Loucy (cell line): Measurements from ENCODE around the gene MUC5AC.

ENCODE experiments used
- H2AFZ ChIP-seq: fragments of 200-600 bp; sonication (generic); 2 replicates; pipeline ENCODE4 v1.6.0; 2016; ENCODE audit warnings: antibody characterized with exemption, mild to moderate bottlenecking, low read length, moderate library complexity
- H3F3A ChIP-seq: fragments of 200-600 bp; 2 replicates; pipeline ENCODE4 v1.6.0; 2016; ENCODE audit warnings: antibody characterized with exemption, low read depth, mild to moderate bottlenecking
- H3K27me3 ChIP-seq: fragments of 200-600 bp; sonication (generic); 2 replicates; pipeline ENCODE4 v1.6.1; 2014; ENCODE audit warnings: low read length, mild to moderate bottlenecking; ENCODE audit not compliant: insufficient read depth, poor library complexity, severe bottlenecking
- H3K36me3 ChIP-seq: fragments of 200-600 bp; sonication (generic); 2 replicates; pipeline ENCODE4 v1.6.1; 2016; ENCODE audit warnings: low read length; ENCODE audit not compliant: insufficient read depth
- H3K4me1 ChIP-seq: fragments of 200-600 bp; sonication (generic); 2 replicates; pipeline ENCODE4 v1.5.1; 2014; ENCODE audit warnings: low read length, mild to moderate bottlenecking; ENCODE audit not compliant: insufficient read depth, poor library complexity, severe bottlenecking
- H3K4me2 ChIP-seq: fragments of 200-600 bp; sonication (generic); 2 replicates; pipeline ENCODE4 v1.6.0; 2014; ENCODE audit warnings: antibody characterized with exemption, low read length, low read depth, mild to moderate bottlenecking; ENCODE audit not compliant: poor library complexity, severe bottlenecking
- H3K4me3 ChIP-seq: fragments of 200-600 bp; sonication (generic); 2 replicates; pipeline ENCODE4 v1.5.1; 2014; ENCODE audit warnings: low read length, mild to moderate bottlenecking, mixed read lengths; ENCODE audit not compliant: poor library complexity, severe bottlenecking
- H3K79me2 ChIP-seq: fragments of 200-600 bp; sonication (generic); 2 replicates; pipeline ENCODE4 v1.6.1; 2014; ENCODE audit warnings: low read length; ENCODE audit not compliant: insufficient read depth
- H3K9ac ChIP-seq: fragments of 200-600 bp; sonication (generic); 2 replicates; pipeline ENCODE4 v1.6.0; 2014; ENCODE audit warnings: mild to moderate bottlenecking, low read depth, low read length, moderate library complexity; ENCODE audit not compliant: poor library complexity, severe bottlenecking
- H3K9me2 ChIP-seq: fragments of 200-600 bp; sonication (generic); replicated peaks from 2 replicates; pipeline ENCODE4 v1.6.1; 2016; ENCODE audit warnings: low read depth, low read length, mixed read lengths
- H3K9me3 ChIP-seq: fragments of 200-600 bp; sonication (generic); 2 replicates; pipeline ENCODE4 v1.6.1; 2014; ENCODE audit warnings: mild to moderate bottlenecking, antibody characterized with exemption, low read length, low read depth; ENCODE audit not compliant: insufficient read depth
- H4K20me1 ChIP-seq: fragments of 200-600 bp; sonication (generic); 2 replicates; pipeline ENCODE4 v1.6.0; 2014; ENCODE audit warnings: antibody characterized with exemption, low read length, mild to moderate bottlenecking; ENCODE audit not compliant: insufficient read depth, poor library complexity, severe bottlenecking
- CTCF ChIP-seq: fragments of 200-600 bp; sonication (generic); conservative IDR thresholded peaks from 2 replicates; pipeline ENCODE4 v1.5.1; 2014; ENCODE audit warnings: mild to moderate bottlenecking, antibody characterized with exemption, low read length
- EZH2phosphoT487 ChIP-seq: fragments of 200-600 bp; IDR thresholded peaks from 2 replicates; pipeline ENCODE4 v1.6.1; 2018; ENCODE audit warnings: antibody characterized with exemption, mild to moderate bottlenecking, moderate library complexity, borderline replicate concordance

The MUC5AC gene

GRCh38 chr11:1202776-1203504 is 45.2 kb downstream of the MUC5AC start:
- Histone ChIP-seq H3K79me2 (no peaks in the 10 kb centered on the region), H2AFZ (no peak overlapping the region), H3F3A (no peaks in the 10 kb centered on the region), H3K4me1 (no peaks in the 10 kb centered on the region), H3K9me3 (peaks cover 12% of the 10 kb centered on the region; the same call in 1 of the 2 replicates), H3K27me3 (no peaks in the 10 kb centered on the region), H4K20me1 (no peaks in the 10 kb centered on the region), H3K4me3 (no peak overlapping the region), H3K4me2 (no peak overlapping the region), H3K36me3 (no peaks in the 10 kb centered on the region), H3K9me2 (no peaks in the 10 kb centered on the region), H3K9ac (no peak overlapping the region)
- TF ChIP-seq EZH2phosphoT487 (no peak), CTCF (peak; percentile 65)

DNA sequence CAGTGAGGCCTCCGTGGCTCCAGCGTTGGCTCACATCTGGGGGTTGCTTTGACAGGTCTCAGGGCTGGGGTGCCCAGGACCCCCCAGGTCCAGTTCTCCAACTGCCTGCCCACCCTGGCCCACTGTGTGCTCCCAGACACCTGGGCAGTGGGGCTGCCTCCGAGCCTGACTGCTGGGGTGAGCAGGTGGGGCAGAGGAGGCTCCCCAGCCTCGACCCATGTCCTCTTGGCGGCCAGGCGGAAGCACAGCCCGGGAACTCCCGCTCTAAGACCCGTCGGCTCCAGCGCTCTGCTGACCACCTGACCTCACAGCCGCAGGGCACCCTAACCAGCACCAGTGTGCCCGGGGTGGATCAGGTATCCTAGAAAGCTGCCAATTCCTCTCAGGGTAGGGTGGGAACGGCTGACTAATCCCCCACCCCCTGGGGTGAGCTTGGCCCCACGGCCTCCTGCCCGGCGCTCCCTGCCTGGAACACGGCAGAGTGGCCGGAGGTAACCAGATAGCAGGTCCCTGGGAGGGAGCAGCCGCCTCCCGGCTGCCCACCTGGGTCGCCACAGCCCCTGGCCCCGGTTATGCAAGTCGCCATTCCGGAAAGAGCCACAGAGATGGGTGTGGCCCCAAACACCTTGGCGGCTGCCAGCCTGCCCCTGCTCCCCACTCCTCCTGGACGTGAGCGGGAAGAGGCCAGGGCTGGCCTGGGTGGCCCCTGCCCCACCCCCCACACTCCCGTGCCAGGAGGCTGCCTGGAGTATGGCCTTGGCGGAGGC is 45.9 kb downstream of the MUC5AC start:
- H3K36me3 ChIP-seq, result no peaks in the 10 kb centered on the region
- H2AFZ ChIP-seq, result no peak overlapping the region
- TF ChIP-seq EZH2phosphoT487 (no peak), CTCF (no peak)
- H3F3A ChIP-seq, result no peaks in the 10 kb centered on the region
- no peaks in the 10 kb centered on the region for H3K9me2 ChIP-seq
- H4K20me1 ChIP-seq, result no peaks in the 10 kb centered on the region
- no peak overlapping the region for H3K4me3 ChIP-seq
- H3K27me3 ChIP-seq, result no peaks in the 10 kb centered on the region
- no peak overlapping the region for H3K4me2 ChIP-seq
- peaks cover 14% of the 10 kb centered on the region; the same call in 1 of the 2 replicates for H3K9me3 ChIP-seq
- H3K4me1 ChIP-seq, result no peaks in the 10 kb centered on the region
- no peak overlapping the region for H3K9ac ChIP-seq
- H3K79me2 ChIP-seq, result no peaks in the 10 kb centered on the region

DNA sequence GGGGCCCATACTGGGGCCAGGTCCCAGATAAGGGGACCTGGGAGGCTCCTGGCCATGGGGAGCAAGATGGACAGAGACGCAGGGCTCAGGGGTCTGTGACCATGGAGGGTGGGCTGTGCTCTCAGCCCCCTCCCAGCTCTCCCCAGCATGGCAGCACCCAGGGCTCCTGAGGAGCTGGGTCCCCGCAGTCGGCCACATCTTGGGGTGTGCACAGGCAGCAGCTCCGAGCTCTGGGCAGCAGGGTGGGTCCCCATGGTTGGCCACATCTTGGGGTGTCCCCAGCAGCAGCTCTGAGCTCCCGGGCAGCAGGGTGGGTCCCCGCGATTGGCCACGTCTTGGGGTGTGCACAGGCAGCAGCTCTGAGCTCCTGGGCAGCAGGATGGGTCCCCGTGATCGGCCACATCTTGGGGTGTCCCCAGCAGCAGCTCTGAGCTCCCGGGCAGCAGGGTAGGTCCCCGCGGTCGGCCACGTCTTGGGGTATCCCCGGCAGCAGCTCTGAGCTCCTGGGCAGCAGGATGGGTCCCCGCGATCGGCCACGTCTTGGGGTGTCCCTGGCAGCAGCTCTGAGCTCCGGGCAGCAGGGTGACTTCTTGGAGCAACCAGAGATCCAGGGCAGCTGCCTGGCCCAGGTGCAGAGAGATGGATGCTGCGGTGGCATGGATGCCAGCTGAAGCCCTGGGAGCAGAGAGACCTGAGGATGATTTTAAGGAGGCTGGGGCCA is 46.8 kb downstream of the MUC5AC start:
- no peak overlapping the region for H3K4me2 ChIP-seq
- H3K9ac ChIP-seq, result no peak overlapping the region
- no peaks in the 10 kb centered on the region for H3K79me2 ChIP-seq
- H3K9me3 ChIP-seq, result peaks cover 14% of the 10 kb centered on the region; the same call in 1 of the 2 replicates
- no peaks in the 10 kb centered on the region for H4K20me1 ChIP-seq
- no peaks in the 10 kb centered on the region for H3F3A ChIP-seq
- TF ChIP-seq EZH2phosphoT487 (no peak), CTCF (no peak)
- H2AFZ ChIP-seq, result no peak overlapping the region
- no peaks in the 10 kb centered on the region for H3K9me2 ChIP-seq
- no peaks in the 10 kb centered on the region for H3K4me1 ChIP-seq
- no peaks in the 10 kb centered on the region for H3K27me3 ChIP-seq
- H3K36me3 ChIP-seq, result no peaks in the 10 kb centered on the region
- no peak overlapping the region for H3K4me3 ChIP-seq
